Glomerular visceral epithelial cell (primary cell): ENCODE results near the gene LRRC75B.

Experiments used
- DNase-seq: peaks from one replicate; pipeline ENCODE4 v3.0.0-alpha.2; 2016; ENCODE audit errors: extremely low spot score

LRRC75B gene

DNA sequence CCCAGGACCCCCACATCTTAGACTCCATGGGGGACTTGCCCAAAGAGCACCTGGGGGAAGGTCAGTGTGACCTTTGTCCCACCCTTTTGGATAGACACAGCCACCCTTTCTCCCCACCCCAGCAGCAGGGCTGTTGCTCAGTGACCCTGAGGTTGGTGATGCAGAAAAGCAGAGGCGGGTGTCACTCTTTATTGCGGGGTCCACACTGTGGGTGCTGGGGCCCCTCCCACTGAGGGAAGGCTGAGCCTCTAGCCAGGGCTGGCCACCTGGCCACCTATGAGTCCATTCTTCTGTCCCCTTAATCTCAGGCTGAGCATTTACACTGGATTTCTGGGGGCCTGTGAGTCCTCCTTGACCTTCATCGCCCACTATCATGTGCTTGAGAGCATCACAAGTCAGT is 7.4 kb downstream of the LRRC75B start:
- no peak for DNase-seq

- DNase-seq: no peak
These were observed 7.9 kb downstream of the LRRC75B start for GRCh38 chr22:24584871-24585411.

- no peak for DNase-seq
These were observed 8.6 kb downstream of the LRRC75B start for GRCh38 chr22:24584166-24584790.

- peak; percentile 75 for DNase-seq
These were observed 9.4 kb downstream of the LRRC75B start for GRCh38 chr22:24583221-24584165.

GRCh38 chr22:24582056-24582814 is 10.6 kb downstream of the LRRC75B start:
- no peak for DNase-seq

- DNase-seq: peak; percentile 27
These were observed 12.6 kb downstream of the LRRC75B start for GRCh38 chr22:24580276-24580675.

DNA sequence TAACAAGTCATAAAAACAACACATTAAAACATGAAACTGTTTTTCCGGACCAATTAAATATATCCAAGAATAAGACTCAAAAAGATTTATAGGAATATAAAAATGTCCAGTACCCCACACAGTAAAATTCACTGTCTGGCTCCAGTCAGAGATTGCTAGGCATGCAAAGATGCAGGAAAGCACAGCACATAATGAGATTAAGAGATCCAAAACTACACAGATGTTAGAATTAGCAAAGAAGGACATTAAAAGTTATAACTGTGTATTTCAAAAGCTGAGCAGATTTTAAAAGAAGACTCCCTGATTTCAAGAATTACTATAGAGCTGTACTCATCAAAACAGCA is 13.6 kb downstream of the LRRC75B start:
- no peak for DNase-seq

DNA sequence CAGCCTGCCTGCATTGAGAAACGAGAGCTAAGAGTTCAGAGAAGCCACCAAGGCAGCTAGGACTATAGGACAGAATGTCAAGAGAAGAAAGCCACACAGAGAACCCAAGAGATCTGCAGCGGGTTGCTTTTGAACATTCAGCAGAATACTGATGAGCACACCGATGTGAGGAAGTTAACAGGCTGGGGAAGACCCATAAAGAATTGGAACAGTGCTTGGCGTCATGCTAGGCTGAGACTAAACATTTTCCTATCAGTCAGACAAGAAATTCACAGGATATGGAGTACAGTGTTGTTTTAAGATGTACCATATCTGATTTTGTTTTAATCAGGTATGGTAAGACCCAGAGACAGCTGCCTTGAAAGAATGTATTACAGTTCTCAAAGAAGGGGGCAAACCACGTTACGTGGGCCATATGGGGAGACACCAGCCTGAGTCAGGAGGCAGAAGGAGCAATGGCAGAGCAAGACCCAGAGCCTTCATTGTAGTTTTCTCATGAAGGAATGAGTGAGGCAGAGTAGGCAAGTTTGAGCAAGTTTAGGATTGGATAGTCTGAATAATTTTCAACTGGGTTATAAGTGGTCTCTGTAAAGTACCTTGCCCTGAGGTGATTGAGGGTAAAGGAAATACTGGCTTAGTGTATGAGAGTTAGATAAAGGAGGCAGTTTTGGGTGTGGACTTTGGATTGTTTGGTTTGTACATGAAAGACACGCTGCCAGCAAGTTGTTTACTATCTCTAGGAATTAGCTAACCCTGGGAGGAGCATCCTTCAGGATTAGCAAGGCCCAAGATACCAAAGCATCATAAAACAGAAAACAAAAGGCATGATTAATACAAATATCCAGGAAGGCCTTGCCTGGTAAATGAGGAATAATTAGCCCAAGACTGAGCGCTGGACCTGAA is 14.3 kb downstream of the LRRC75B start:
- no peak for DNase-seq

DNA sequence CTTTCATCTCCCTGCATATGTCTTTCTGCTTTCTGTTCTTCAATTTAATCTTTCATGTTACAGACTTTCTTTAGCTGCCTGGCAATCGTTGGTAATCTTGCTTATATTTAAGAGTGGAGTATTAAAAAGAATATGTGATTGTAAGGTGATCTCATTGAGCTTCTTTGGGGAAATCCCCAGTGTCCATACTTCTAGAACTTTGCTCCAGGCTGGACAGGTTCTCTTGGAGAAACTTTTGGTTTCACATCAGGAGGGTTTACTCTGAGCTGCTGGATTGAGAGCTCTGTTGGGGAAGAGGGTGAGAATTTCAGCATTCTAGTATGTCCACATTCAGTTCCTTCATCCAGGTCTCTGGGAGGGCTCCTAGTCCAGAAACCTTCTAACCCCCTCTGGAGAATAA is 16.1 kb downstream of the LRRC75B start:
- DNase-seq: no peak

- DNase-seq: no peak
These were observed 21.6 kb downstream of the LRRC75B start for GRCh38 chr22:24571266-24571665.

DNA sequence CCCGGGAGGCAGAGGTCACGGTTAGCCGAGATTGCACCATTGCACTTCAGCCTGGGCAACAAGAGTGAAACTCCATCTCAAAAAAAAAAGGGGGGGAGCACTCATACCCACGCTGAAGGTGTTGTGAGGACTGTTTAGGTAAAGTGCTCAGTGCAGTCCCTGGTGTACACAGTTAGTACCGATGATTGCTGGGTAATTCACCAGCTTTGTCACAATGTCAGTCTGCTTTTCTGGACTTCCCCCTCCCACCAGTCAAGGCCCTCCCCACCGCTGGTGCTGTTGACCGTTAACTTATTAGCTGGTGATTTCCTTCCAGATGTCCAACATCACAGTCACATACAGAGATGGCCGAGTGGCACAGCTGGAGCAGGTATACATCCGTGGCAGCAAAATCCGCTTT is 25.2 kb downstream of the LRRC75B start:
- no peak for DNase-seq

GRCh38 chr22:24566899-24567511 is 25.9 kb downstream of the LRRC75B start:
- DNase-seq: no peak

- DNase-seq: no peak
These were observed 27.8 kb downstream of the LRRC75B start for GRCh38 chr22:24565077-24565476.

DNA sequence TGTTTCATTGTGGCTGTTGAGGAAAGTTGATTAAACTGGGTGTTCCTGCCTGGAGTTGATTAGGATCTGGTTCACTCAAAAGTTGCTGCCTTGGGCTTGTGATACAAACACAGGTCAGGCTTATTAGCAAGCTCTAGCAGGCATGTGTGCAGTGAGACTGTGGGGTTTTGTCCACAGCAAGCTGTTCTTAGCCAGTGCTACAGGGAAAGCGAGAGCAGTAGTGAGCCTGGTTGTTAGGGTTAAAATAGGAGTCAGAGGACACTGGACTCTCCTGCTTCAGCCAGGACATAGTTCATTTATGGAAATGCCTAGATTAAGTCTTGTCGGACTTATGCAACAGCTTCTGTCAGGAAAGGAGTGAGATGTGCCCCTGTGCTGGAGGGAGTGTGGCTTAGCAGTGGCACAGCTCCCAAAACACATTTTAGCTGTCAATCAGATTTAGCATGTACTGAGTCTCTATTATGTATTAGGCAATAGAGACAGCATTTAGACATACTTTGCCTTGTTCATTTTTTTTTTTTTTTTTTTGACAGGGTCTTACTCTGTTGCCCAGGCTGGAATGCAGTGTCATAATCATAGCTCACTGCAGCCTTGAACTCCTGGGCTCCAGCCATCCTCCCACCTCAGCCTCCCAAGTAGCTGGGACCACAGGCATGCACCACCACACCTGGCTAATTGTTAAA is 28.4 kb downstream of the LRRC75B start:
- DNase-seq: no peak

DNA sequence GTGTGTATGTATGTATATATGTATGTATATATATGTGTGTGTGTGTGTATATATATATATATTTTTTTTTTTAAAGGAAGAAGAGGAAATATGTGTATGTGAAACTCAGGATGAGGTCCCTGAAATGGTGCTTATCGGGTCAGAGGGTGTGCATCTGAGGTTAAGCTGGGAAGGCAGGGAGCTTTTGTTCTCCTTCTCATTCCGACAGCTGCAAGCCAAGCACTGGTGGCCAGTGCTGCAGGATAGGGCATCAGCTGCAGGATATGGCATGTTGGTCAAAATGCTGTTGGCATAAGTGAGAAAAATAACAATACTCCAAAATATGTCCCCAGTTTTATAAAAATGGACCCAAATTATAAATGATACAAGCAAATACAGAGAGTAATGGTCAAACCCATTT is 29.6 kb downstream of the LRRC75B start:
- no peak for DNase-seq

- no peak for DNase-seq
These were observed 33.4 kb downstream of the LRRC75B start for GRCh38 chr22:24559471-24559870.

GRCh38 chr22:24555165-24556039 is 37.5 kb downstream of the LRRC75B start, which contains the start of gene SNRPD3:
Gene SNRPD3, plus strand, starts transcription at chr22:24555999. Its CDS starts 1,676 bp downstream, at chr22:24557675.
- DNase-seq: peak; percentile 99

DNA sequence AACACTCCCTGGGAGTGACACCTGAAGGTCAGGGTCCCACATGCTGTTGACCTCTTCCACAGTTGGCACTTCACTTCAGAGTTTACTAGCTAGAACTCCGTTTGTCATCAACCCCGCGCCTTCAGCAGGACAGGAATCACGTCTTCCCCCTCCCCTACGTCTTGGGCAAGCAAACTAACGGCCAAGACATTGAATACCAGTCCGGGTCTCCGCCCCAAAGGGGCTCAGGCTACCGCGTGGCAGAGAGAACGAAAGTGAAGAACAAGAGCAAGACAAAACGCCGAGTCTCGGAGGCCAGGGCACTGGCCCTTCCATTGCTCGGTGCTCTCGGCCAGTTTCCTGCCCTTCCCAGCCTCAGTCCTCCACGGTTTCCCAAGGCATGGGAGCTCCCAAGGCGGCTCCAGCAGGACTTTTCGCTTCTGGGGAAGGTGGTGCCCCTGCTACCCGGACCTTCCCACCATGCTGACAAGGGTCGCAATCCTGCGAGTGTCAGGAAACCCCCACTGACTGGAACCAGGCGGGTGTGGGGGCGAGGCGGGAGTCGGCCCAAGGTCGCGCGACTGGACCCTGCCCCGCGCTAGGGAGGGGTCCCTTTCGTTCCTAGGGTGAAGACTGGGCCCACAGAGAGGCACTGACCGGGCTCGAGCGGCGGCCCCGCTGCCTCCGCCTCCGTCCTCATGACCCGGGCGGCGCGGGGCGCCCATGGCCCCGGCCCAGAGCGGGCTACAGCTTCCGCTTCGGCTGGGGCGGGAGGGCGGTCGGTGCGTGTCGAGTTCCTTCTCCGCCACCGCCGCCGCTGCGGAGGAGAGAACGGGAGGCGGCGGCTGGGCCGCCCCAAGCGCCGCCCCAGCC is 38.3 kb downstream of the LRRC75B start, which contains the start of gene GUCD1:
GUCD1 (minus strand) TSS at position 826 of the 852 bp plus-strand sequence; CDS start at position 679, 147 bp downstream.
- DNase-seq: peak; percentile 33
